Measurements from ENCODE around the gene PGBD5. TPM values are rescaled to one million over a fixed set of nuclear protein-coding genes. Genes with fewer than 3 reads are reported as not detected.

Gene PGBD5
- total RNA-seq, 1 experiment from 2014 or later, result 21.6 TPM

DNA sequence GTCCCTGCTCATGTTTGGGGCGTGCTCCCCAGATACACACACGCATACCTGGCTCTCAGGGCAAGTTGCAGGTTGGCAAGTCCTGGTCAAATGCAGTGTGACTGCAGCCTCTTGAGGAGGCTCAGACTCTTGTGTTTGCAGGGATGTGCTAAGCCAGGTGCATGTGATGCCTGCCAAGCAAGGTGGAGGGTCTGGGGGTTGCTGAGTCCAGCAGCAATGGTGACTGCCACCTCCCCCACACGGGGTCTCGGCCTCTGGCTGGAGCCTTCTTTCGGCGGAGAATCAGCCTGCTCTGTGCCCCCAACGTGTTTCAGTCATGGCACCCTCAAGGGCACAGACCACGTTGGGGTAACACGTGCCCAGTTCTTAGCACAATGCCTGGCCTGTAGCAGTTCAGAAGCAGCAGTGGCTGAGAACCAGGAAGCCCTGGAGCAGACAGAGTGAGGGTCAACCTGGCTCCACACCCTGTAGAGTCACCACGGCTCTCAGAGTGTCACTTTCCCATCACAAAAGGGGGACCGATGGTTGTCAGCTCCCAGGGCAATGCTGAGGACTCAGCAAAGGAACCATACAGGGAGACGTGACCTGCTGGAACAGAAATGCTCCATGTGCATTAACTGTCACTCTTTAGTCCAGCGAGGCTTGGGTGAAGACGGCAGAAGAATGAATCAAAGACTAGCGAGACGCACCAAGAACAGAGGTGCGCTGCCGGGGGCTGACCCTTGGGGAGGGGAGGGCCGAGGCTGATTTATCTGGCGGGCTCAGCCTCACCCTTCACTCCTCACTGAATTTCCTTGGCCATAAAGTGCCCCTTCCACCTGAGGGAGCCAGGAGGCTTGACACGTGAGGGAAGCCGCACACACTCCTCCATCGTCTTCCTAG lies 109.0 kb downstream of the PGBD5 start:
- peaks cover 1% of the 10 kb centered on the region for H3K36me3 ChIP-seq
- DNase-seq, result no peak
- no peaks in the 10 kb centered on the region for H3K27me3 ChIP-seq
- H3K4me1 ChIP-seq, result peaks cover 19% of the 10 kb centered on the region
- H3K4me3 ChIP-seq, result no peak overlapping the region
- H3K27ac ChIP-seq, result no peak overlapping the region
- no peaks in the 10 kb centered on the region for H3K9me3 ChIP-seq (replicated peaks)

DNA sequence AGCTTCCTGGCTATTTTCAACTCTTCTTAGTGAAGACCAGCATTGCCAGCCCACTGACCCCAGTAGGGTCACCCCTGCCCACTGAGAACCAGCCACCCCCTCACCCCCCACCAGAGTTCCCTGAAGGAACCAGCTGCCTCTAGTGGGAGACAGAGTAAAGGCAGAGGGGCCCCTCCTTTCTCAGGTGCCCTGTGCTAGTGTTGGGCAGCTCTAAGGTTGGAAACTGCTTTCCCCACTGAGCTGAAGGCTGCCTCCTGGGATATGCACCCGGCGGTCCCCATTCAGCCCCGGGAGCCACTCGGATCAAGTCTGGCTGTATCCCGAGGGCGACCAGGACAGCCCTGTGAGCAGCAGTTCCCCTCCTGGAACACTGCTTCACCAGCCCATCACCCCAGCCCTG lies 111.0 kb downstream of the PGBD5 start:
- Histone ChIP-seq H3K4me3 (no peak overlapping the region), H3K9me3 (replicated peaks) (no peaks in the 10 kb centered on the region), H3K4me1 (peaks cover 1% of the 10 kb centered on the region), H3K27ac (no peak overlapping the region), H3K27me3 (no peaks in the 10 kb centered on the region), H3K36me3 (no peaks in the 10 kb centered on the region)
- DNase-seq, result no peak

DNA sequence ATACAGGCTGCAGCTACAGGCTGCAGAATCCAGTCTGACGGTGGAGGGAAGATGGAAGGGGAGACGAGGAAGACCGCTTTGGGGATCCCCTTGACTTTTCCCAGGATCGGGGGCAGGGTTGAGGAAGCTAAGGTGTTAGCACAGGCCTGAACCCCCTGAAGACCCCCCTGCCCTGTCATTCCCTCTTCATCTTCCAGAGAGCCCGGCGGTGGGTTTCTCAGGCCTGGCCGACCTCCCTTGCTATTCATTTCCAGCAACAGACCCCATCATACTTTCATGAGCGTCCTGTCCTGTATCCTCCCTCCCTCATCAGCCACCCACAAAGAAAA lies 112.0 kb downstream of the PGBD5 start:
- H3K4me1 ChIP-seq, result no peaks in the 10 kb centered on the region
- H3K9me3 ChIP-seq (replicated peaks), result no peaks in the 10 kb centered on the region
- no peak for DNase-seq
- H3K4me3 ChIP-seq, result no peak overlapping the region
- no peak overlapping the region for H3K27ac ChIP-seq
- H3K36me3 ChIP-seq, result no peaks in the 10 kb centered on the region
- no peaks in the 10 kb centered on the region for H3K27me3 ChIP-seq

DNA sequence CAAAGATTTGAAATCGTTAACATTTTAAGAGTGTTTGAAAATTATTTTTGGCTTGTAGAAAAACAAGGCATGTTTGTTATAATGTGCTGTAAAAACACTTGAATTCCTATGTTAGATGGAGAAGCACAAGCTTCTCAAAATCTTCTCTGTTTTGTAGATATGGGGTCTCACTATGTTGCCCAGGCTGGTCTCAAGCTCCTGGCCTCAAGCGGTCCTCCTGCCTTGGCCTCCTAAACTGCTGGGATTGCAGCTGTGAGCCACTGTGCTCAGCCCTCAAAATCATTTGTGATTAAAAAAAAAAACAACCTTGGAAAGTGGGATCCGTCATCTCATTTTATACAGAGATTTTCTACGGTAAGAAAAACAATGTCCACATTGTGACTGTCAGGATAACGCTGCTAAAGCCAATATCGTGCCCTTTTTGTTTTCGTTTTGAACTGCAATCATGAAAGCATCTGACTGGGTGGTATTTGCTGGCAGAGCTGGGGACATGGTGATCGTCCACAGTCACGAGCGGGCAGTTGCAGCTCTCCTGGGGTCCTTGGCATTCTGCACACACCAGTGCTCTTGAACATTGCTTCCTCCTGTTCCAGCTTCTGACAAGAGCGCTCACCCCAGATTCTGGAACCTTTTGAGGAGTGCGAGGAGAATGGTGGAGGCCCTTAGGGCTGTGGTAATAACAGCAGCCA lies 112.5 kb downstream of the PGBD5 start:
- no peak for DNase-seq
- Histone ChIP-seq H3K36me3 (no peaks in the 10 kb centered on the region), H3K4me3 (no peak overlapping the region), H3K27me3 (no peaks in the 10 kb centered on the region), H3K4me1 (no peaks in the 10 kb centered on the region), H3K27ac (no peak overlapping the region), H3K9me3 (replicated peaks) (no peaks in the 10 kb centered on the region)

DNA sequence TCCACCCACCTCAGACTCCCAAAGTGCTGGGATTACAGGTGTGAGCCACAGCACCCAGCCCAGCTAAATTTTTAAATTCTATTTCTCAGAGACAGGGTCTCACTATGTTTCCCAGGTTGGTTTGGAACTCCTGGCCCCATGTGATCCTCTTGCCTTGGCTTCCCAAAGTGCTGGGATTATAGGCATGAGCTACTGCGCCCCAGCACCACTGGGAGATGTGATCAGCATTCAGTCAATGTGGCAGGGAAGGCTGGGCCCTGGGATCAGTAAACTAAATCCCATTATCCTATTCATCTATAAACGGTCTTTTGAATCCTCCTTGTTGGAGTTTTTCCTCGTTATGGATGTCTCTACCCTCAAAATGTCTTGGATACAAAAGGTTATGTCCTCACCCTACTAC lies 113.5 kb downstream of the PGBD5 start:
- no peaks in the 10 kb centered on the region for H3K9me3 ChIP-seq (replicated peaks)
- no peaks in the 10 kb centered on the region for H3K36me3 ChIP-seq
- no peak for DNase-seq
- no peak overlapping the region for H3K4me3 ChIP-seq
- H3K27ac ChIP-seq, result no peak overlapping the region
- peaks cover 5% of the 10 kb centered on the region; the same call in 1 of the 2 replicates for H3K4me1 ChIP-seq
- H3K27me3 ChIP-seq, result no peaks in the 10 kb centered on the region

DNA sequence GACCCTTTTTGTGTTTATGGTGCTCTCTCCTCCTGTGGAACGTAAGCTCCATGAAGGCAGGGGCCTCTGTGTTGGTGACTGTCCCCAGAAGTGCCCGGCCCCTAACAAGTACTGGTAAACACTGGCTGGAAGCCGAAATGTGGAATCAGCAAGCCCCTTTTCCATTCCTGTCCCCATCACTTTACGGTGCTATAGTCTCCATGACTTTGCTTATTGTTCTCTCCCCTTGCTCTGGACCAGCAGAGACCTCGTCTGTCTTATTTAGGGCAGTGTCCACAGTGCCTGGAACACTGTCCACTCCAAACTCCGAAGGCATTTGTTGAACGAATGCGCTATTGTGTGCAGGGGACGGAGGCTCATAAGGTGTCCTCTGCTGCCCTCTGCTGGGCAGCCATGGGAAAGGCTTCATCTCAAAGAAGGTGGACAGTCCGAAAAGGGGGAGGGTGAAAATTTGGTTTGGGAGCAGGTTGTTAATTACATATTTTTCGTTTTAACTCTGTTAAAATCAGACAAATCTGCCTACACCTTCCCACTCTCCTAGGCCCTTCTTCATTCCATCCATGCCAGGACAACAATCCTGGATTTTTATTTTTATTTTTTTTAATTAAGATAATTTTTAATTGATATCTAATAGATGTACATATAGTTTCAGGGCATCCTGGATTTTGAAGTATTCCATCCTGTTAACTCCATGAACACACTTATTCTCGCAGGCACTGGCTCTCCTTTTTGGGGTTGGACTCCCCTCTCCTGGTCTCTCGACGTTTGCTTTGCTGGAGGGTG lies 115.6 kb downstream of the PGBD5 start:
- no peak overlapping the region for H3K27ac ChIP-seq
- DNase-seq, result peak; percentile 68 to 93

DNA sequence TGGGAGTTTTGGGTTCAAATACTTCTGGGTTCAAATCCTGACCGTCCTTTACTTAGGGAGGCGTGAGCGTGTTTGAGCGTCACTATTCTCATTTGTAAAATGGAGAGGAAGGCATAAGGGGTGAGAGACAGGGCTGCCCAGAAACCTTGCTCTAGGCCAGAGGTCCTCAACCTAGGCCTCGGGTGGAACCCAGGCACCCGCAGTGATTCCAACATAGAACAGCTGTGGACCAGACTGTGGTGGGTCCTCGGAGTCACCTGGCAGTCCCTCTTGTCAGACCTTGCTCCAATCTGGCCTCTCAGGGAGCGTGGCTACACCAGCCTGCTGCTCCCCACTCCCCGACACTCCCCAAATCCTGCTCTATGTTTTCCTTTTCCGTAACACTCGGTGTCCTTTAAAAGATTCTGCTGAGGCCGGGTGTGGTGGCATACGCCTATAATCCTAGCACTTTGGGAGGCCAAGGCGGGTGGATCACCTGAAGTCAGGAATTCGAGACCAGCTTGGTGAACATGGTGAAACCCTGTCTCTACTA lies 116.4 kb downstream of the PGBD5 start:
- Histone ChIP-seq H3K4me1 (peaks cover 8% of the 10 kb centered on the region; the same call in 1 of the 2 replicates), H3K27me3 (no peaks in the 10 kb centered on the region), H3K4me3 (no peak overlapping the region), H3K27ac (no peak overlapping the region), H3K9me3 (replicated peaks) (no peaks in the 10 kb centered on the region), H3K36me3 (no peaks in the 10 kb centered on the region)
- no peak for DNase-seq

More for the DNA sequence above, 115.6 kb downstream of the PGBD5 start:
- H3K36me3 ChIP-seq, result no peaks in the 10 kb centered on the region
- H3K27me3 ChIP-seq, result no peaks in the 10 kb centered on the region
- peaks cover 8% of the 10 kb centered on the region; the same call in 1 of the 2 replicates for H3K4me1 ChIP-seq
- H3K9me3 ChIP-seq (replicated peaks), result no peaks in the 10 kb centered on the region
- H3K4me3 ChIP-seq, result no peak overlapping the region

DNA sequence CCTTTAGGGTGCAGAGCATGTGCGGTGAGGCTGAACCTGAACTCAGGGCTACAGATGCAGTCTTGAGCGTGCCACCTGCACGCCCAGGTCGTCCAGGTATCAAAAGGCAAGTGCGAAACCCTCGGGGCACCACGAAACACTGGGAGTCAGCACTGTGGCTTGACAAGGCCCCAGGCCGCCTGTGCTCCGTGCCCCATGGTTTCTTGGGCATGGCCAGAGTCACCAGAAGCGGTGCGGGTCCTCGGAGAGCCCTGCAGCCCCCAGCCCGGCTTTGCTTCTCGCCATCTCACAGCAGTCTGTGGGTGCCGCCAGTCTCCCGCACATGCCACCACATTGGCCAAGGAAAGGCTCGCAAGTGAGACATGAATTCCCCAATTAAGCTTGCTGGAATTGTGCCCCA lies 117.3 kb downstream of the PGBD5 start:
- Histone ChIP-seq H3K4me3 (no peak overlapping the region), H3K4me1 (peaks cover 15% of the 10 kb centered on the region), H3K36me3 (no peaks in the 10 kb centered on the region), H3K9me3 (replicated peaks) (no peaks in the 10 kb centered on the region), H3K27ac (no peak overlapping the region), H3K27me3 (no peaks in the 10 kb centered on the region)
- no peak for DNase-seq

DNA sequence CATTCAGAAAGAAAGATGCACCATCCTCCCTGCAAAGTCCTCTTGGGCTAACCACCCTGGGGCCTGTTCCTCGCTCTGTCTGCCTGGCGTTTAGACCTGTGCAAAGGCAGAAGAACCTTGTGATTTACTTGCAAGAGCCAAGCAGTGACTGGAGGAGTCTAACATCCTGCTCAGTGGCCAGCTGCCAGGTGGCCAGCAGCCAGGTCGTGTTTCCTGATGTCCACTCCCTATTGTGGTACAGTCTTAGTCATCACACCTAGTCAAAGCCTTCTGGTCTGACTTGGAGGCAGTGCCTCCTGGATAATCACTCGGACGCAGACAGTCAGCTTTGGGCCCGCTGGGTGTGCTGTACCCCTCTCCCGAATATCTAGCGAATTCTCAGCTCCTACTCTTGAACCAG lies 118.1 kb downstream of the PGBD5 start:
- DNase-seq, result peak; percentile 36 to 43
- Histone ChIP-seq H3K9me3 (replicated peaks) (no peaks in the 10 kb centered on the region), H3K27ac (no peak overlapping the region), H3K4me3 (no peak overlapping the region), H3K27me3 (no peaks in the 10 kb centered on the region), H3K36me3 (no peaks in the 10 kb centered on the region), H3K4me1 (peaks cover 21% of the 10 kb centered on the region)

DNA sequence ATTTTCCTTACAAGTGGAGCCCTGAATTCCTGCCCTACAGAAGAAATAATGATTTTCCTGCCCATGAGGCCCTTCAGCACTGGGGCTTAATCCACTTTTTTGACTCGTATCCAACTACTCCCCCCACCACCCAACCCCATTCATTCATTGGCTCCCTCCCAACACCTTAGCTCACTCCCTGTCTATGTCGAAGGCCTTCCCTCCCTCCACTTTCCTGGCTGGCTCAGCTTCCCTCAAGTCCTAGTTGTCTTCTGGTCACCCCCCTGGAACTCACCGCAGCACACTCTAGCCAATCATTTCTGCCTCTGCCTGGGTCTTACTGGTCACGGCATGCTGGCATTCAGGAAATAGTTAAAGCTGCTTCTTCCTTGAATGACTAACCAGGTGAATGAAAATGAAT lies 118.9 kb downstream of the PGBD5 start:
- peaks cover 22% of the 10 kb centered on the region for H3K4me1 ChIP-seq

DNA sequence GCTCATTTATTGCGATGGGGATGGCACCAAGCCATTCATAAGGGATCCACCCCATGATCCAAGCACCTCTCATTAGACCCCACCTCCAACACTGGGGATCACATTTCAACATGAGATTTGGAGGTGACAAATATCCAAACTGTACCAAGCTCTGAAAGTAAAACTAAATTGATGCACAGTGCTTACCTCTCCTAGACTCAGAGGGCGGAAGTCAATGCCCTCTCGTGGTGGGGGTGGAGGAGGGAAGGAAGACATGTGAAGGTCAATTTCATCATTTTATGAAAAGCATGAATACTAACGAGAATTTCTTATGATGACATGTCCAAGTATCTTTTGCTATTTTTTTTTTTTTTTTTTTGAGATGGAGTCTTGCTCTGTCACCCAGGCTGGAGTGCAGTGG lies 120.0 kb downstream of the PGBD5 start:
- Histone ChIP-seq H3K36me3 (no peaks in the 10 kb centered on the region), H3K4me3 (no peak overlapping the region), H3K4me1 (peaks cover 22% of the 10 kb centered on the region), H3K27me3 (no peaks in the 10 kb centered on the region), H3K27ac (no peak overlapping the region), H3K9me3 (replicated peaks) (no peaks in the 10 kb centered on the region)
- no peak for DNase-seq

More for the DNA sequence above, 118.9 kb downstream of the PGBD5 start:
- Histone ChIP-seq H3K27ac (no peak overlapping the region), H3K4me3 (no peak overlapping the region), H3K9me3 (replicated peaks) (no peaks in the 10 kb centered on the region), H3K27me3 (no peaks in the 10 kb centered on the region), H3K36me3 (no peaks in the 10 kb centered on the region)
- DNase-seq, result no peak

DNA sequence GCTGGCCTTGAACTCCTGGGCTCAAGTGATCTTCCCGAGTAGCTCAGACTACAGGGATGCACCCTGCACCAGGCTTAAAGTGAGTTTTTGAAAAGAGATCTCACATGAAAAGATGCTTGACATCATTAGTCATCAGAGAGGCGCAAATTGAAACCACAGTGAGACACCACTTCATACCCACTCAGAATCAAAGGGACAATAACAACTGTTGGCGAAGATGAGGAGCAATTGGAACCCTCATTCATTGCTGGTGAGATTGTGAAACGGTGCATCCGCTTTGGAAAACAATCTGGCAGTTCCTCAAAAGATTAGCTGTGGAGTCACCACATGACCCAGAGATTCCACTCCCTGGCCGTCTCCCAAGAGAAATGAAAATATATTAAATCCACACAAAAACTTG lies 122.3 kb downstream of the PGBD5 start:
- H3K4me1 ChIP-seq, result peaks cover 22% of the 10 kb centered on the region
- H3K36me3 ChIP-seq, result no peaks in the 10 kb centered on the region
- H3K27me3 ChIP-seq, result no peaks in the 10 kb centered on the region
- peak; percentile 29 to 69 for DNase-seq
- no peak overlapping the region for H3K4me3 ChIP-seq
- no peaks in the 10 kb centered on the region for H3K9me3 ChIP-seq (replicated peaks)
- H3K27ac ChIP-seq, result no peak overlapping the region

DNA sequence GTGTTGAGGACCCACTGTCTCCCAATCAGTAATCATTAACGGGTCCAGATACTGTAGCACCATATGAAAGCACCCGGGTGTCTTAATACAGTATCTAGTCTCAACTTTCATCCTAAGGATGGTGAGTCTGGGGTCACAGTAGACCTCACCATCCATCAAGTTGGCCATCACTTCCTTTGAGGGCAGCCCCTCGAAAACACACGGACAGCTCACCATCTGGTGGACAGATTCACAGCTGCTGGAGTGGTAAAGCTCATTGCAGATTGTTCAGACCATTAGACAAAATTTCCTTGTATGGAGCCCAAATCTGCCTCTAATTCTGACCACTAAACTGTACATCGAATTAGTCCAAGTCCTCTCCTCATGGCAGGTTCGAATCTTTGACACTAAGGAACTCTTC lies 123.1 kb downstream of the PGBD5 start:
- Histone ChIP-seq H3K27ac (no peak overlapping the region), H3K4me1 (peaks cover 19% of the 10 kb centered on the region), H3K9me3 (replicated peaks) (no peaks in the 10 kb centered on the region), H3K27me3 (no peaks in the 10 kb centered on the region), H3K4me3 (no peak overlapping the region), H3K36me3 (no peaks in the 10 kb centered on the region)
- peak; percentile 22 to 44 for DNase-seq

DNA sequence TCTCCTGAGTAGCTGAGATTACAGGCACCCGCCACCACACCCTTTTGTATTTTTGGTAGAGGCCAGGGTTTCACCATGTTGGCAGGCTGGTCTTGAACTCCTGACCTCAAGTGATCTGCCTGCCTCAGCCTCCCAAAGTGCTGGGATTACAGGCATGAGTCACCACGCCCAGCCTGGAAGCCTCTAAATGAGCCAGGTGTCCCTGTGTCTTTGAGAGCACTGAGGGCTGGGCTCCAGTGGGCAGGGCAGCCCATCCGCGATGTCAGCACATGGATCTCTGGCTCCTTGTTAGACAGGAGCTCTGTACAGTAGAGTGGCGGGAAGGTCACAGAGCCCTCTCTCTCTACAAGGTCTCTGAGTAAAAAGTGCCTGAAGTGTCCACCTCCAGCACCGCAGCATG lies 124.3 kb downstream of the PGBD5 start:
- Histone ChIP-seq H3K9me3 (replicated peaks) (no peaks in the 10 kb centered on the region), H3K4me1 (peaks cover 14% of the 10 kb centered on the region), H3K36me3 (no peaks in the 10 kb centered on the region), H3K4me3 (no peak overlapping the region), H3K27ac (no peak overlapping the region), H3K27me3 (no peaks in the 10 kb centered on the region)
- peak in 1 of 2 experiments; percentile 26 for DNase-seq

DNA sequence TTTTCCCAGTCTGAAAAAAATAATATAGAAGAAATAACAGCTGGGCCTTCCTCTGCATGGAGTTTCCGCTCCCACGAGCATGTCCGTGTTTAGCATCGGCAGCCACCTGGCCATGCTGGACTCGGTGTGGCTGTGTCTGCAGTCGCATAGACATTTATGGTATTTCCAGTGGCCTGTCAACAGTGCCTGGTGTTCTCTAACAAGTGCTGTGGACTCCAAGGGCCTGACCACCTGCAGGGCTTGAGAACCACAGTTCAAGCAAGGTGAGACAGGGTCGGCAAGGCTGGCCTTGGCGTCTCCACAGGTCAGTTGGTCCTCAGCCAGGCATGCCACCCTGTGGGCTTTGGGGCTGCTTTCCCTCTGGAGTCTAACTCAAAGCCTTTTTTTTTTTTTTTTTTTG lies 124.8 kb downstream of the PGBD5 start:
- Histone ChIP-seq H3K27ac (no peak overlapping the region), H3K9me3 (replicated peaks) (no peaks in the 10 kb centered on the region), H3K36me3 (no peaks in the 10 kb centered on the region), H3K4me3 (no peak overlapping the region), H3K27me3 (no peaks in the 10 kb centered on the region), H3K4me1 (peaks cover 14% of the 10 kb centered on the region)
- DNase-seq, result no peak
